Activated CD8-positive, alpha-beta T cell treated with anti-CD3 and anti-CD28 coated beads for 36 hours (primary cell): ENCODE measurements around the gene SND1. TPM values are rescaled to one million over a fixed set of nuclear protein-coding genes. Genes with fewer than 3 reads are reported as not detected.

Experiments
- ATAC-seq: fragments of 200-7000 bp; cut with Tn5 transposase; one replicate; pipeline ENCODE4 v1.10.0; 2021; ENCODE audit warnings: mild to moderate bottlenecking, moderate library complexity
- CTCF ChIA-PET: fragments of 350-600 bp; sonication (Branson Sonifier 250); formaldehyde crosslinking; loops from one replicate; lab custom pipeline; 2021; ENCODE audit warnings: antibody characterized with exemption; lab: Charles Lee
- POLR2A ChIA-PET: fragments of 350-600 bp; sonication (Branson Sonifier 250); formaldehyde crosslinking; loops from one replicate; lab custom pipeline; 2021; ENCODE audit warnings: antibody characterized with exemption; lab: Charles Lee
- DNase-seq: peaks from one replicate; pipeline ENCODE4 v3.0.0-alpha.2; 2020
- H3K27ac Mint-ChIP-seq: one replicate; pipeline ENCODE4 v1.8.0; 2021; ENCODE audit warnings: mild to moderate bottlenecking, mixed read lengths
- H3K27me3 Mint-ChIP-seq: one replicate; pipeline ENCODE4 v1.8.0; 2021; ENCODE audit warnings: mixed read lengths
- H3K36me3 Mint-ChIP-seq: one replicate; pipeline ENCODE4 v1.8.0; 2021; ENCODE audit warnings: low read depth, mixed read lengths
- H3K4me1 Mint-ChIP-seq: one replicate; pipeline ENCODE4 v1.8.0; 2021; ENCODE audit warnings: low read depth, mixed read lengths
- H3K4me3 Mint-ChIP-seq: one replicate; pipeline ENCODE4 v1.8.0; 2021; ENCODE audit warnings: mild to moderate bottlenecking, moderate library complexity, mixed read lengths
- H3K9me3 Mint-ChIP-seq: one replicate; pipeline ENCODE4 v1.8.0; 2021; ENCODE audit warnings: mixed read lengths
- CTCF ChIP-seq: fragments of 200-600 bp; IDR thresholded peaks from one replicate; pipeline ENCODE4 v1.8.0; 2022; ENCODE audit warnings: antibody characterized with exemption, mild to moderate bottlenecking
- intact Hi-C: fragments of 100-400 bp; cut with micrococcal nuclease; formaldehyde crosslinking; loops from one replicate; pipeline ENCODE4 v1.10.0; 2022
- total RNA-seq, 2 experiments: library from RNA; stranded (reverse); gene quantifications; one replicate each; pipeline ENCODE4 v1.2.3, GENCODE V29; 2021

SND1 gene
- total RNA-seq, 2 experiments from 2014 or later = 206 to 208 TPM

- TF ChIP-seq CTCF = no peak
- ChIA-PET POLR2A (no interaction called here), CTCF (interaction anchor here (2.8 kb wide), 1 partner anchor 23 kb away, joined by 7 read pairs; no protein-coding TSS in a partner anchor)
- H3K27ac Mint-ChIP-seq = no peak overlapping the region
- H3K4me3 Mint-ChIP-seq = no peak overlapping the region
- peaks cover 36% of the 10 kb centered on the region for H3K36me3 Mint-ChIP-seq
- no peaks in the 10 kb centered on the region for H3K27me3 Mint-ChIP-seq
- ATAC-seq (no peak), DNase-seq (no peak)
- H3K4me1 Mint-ChIP-seq = no peaks in the 10 kb centered on the region
- intact Hi-C loops = no loop called here
- no peaks in the 10 kb centered on the region for H3K9me3 Mint-ChIP-seq
These were observed 79.6 kb downstream of the SND1 start for GRCh38 chr7:127731431-127732080.

DNA sequence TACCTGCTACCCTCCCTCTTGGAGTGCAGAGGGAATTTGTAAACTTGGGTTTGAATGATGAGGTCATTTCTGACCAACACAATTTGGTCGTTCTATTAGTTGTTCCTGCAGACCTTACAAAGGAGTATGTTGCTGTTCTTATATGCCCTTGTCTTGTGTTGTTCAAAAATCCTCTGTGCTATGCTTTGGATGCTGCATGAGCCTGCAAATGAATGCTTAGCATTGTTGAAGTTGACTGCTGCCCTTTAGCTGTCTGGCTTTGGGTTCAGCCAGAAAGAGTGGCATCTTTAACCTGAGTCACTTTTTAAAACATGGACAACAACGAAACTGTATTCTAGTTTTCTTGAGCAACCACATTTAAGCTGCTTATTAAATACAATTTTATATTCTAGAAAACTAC is 80.3 kb downstream of the SND1 start:
- CTCF ChIA-PET = interaction anchor here (2.8 kb wide), 1 partner anchor 24 kb away, joined by 7 read pairs; no protein-coding TSS in a partner anchor
- intact Hi-C loops = no loop called here
- peaks cover 39% of the 10 kb centered on the region for H3K36me3 Mint-ChIP-seq
- ATAC-seq = no peak
- no peaks in the 10 kb centered on the region for H3K27me3 Mint-ChIP-seq
- no peak for TF ChIP-seq CTCF
- no peak for DNase-seq
- H3K27ac Mint-ChIP-seq = no peak overlapping the region
- POLR2A ChIA-PET = no interaction called here
- H3K4me3 Mint-ChIP-seq = no peak overlapping the region
- no peaks in the 10 kb centered on the region for H3K9me3 Mint-ChIP-seq
- no peaks in the 10 kb centered on the region for H3K4me1 Mint-ChIP-seq

DNA sequence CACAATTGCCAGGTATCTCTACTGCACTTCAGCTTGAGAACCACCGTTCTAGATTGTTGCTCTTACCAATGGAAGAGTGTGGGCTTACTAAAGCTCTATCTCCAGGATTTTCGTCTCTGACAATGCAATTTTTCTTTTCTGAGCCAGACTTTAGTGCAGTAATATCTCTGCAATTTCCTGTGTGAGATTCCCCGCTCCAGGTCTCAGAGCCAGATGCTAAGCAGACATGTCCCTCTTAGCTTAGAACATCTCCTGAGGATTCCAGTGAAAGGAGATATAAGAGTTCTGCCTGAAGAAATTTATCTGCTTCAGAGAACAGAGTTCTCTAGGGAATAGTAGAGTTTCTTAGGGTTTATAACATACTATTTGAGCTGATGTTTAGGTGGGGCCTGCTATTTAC is 82.0 kb downstream of the SND1 start:
- ChIA-PET CTCF (interaction anchor here (1.1 to 1.9 kb wide), 3 partner anchors 20 to 475 kb away, joined by 3 to 5 read pairs (median 3); no protein-coding TSS in a partner anchor), POLR2A (no interaction called here)
- intact Hi-C loops = no loop called here
- Mint-ChIP-seq H3K4me3 (no peak overlapping the region), H3K27ac (no peak overlapping the region), H3K4me1 (peaks cover under 1% of the 10 kb centered on the region), H3K27me3 (no peaks in the 10 kb centered on the region), H3K36me3 (peaks cover 36% of the 10 kb centered on the region), H3K9me3 (no peaks in the 10 kb centered on the region)
- no peak for TF ChIP-seq CTCF
- ATAC-seq = no peak
- DNase-seq = no peak

GRCh38 chr7:127736511-127736910 is 84.5 kb downstream of the SND1 start:
- ChIA-PET CTCF (interaction anchor here (1.4 kb wide), 1 partner anchor 472 kb away, joined by 3 read pairs; no protein-coding TSS in a partner anchor), POLR2A (no interaction called here)
- no peaks in the 10 kb centered on the region for H3K9me3 Mint-ChIP-seq
- no peak overlapping the region for H3K4me3 Mint-ChIP-seq
- H3K27me3 Mint-ChIP-seq = no peaks in the 10 kb centered on the region
- H3K27ac Mint-ChIP-seq = no peak overlapping the region
- no peak for DNase-seq
- H3K4me1 Mint-ChIP-seq = peaks cover 11% of the 10 kb centered on the region
- peaks cover 38% of the 10 kb centered on the region for H3K36me3 Mint-ChIP-seq
- TF ChIP-seq CTCF = no peak
- intact Hi-C loops = no loop called here
- no peak for ATAC-seq

DNA sequence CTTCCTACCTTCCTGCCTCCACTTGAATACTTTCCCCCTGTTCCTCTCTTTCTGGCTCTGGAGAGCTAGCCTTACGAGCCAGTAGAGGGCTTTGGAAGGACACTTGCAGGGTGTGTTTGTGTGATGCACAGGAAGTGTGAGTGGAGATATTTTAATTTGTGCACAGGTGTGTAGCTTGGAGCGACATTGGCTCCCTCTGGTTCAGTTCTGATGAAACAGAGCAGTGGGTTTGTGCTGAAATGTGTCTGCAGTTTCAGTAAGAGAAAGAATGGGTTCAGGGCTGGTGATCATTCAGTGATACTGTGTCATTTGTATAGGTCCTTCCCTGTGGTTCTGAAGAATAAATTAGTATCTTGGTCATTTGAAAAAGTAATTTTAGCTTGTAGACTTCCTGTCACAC is 86.9 kb downstream of the SND1 start:
- Mint-ChIP-seq H3K27ac (no peak overlapping the region), H3K4me1 (peaks cover 31% of the 10 kb centered on the region), H3K9me3 (no peaks in the 10 kb centered on the region), H3K4me3 (no peak overlapping the region), H3K36me3 (peaks cover 36% of the 10 kb centered on the region), H3K27me3 (no peaks in the 10 kb centered on the region)
- ChIA-PET CTCF (interaction anchor here (1.0 to 2.1 kb wide), 2 partner anchors 30 to 32 kb away, joined by 3 to 6 read pairs; no protein-coding TSS in a partner anchor), POLR2A (no interaction called here)
- no peak for DNase-seq
- no peak for ATAC-seq
- intact Hi-C loops = no loop called here
- TF ChIP-seq CTCF = no peak
